NT2/D1 (cell line): ENCODE data around the gene DRGX.

Experiments
- SUZ12 ChIP-seq: IDR thresholded peaks from 2 replicates; pipeline ENCODE4 v1.6.1; 2011; ENCODE audit not compliant: insufficient read length, insufficient read depth; ENCODE audit errors: extremely low read depth
- YY1 ChIP-seq: IDR thresholded peaks from 2 replicates; pipeline ENCODE4 v1.6.1; 2011; ENCODE audit not compliant: insufficient read length, insufficient read depth
- ZNF274 ChIP-seq: IDR thresholded peaks from 2 replicates; pipeline ENCODE4 v1.6.1; 2011; ENCODE audit warnings: mild to moderate bottlenecking, low read depth, low read length

GRCh38 chr10:49388161-49388560 lies 7.7 kb downstream of the DRGX start:
- TF ChIP-seq ZNF274 = no peak
- TF ChIP-seq YY1 = no peak
- no peak for TF ChIP-seq SUZ12
